Activated naive CD8-positive, alpha-beta T cell treated with anti-CD3 and anti-CD28 coated beads, Interleukin-2, amount 50 U/mL, for 24 hours (primary cell): ENCODE measurements around the gene PI4KA.
"Not testable (repeated sequence)": the region's sequence is repeated elsewhere in the genome, so short reads cannot be mapped to it uniquely, and the experiment has no call there.

Source experiments
- ATAC-seq: fragments of 150-1000 bp; cut with Tn5 transposase; one replicate; pipeline ENCODE4 v1.10.0; 2021
- DNase-seq: peaks from one replicate; pipeline ENCODE4 v3.0.0; 2021
- H3K27ac Mint-ChIP-seq: one replicate; pipeline ENCODE4 v1.8.0; 2021; ENCODE audit warnings: mild to moderate bottlenecking, mixed read lengths
- H3K27me3 Mint-ChIP-seq: one replicate; pipeline ENCODE4 v1.8.0; 2021; ENCODE audit warnings: mixed read lengths
- H3K36me3 Mint-ChIP-seq: one replicate; pipeline ENCODE4 v1.8.0; 2021; ENCODE audit warnings: low read depth, mixed read lengths
- H3K4me1 Mint-ChIP-seq: one replicate; pipeline ENCODE4 v1.8.0; 2021; ENCODE audit warnings: mixed read lengths
- H3K4me3 Mint-ChIP-seq: one replicate; pipeline ENCODE4 v1.8.0; 2021; ENCODE audit warnings: mild to moderate bottlenecking, moderate library complexity, mixed read lengths
- H3K9me3 Mint-ChIP-seq: one replicate; pipeline ENCODE4 v1.8.0; 2021; ENCODE audit warnings: mixed read lengths

The PI4KA gene

DNA sequence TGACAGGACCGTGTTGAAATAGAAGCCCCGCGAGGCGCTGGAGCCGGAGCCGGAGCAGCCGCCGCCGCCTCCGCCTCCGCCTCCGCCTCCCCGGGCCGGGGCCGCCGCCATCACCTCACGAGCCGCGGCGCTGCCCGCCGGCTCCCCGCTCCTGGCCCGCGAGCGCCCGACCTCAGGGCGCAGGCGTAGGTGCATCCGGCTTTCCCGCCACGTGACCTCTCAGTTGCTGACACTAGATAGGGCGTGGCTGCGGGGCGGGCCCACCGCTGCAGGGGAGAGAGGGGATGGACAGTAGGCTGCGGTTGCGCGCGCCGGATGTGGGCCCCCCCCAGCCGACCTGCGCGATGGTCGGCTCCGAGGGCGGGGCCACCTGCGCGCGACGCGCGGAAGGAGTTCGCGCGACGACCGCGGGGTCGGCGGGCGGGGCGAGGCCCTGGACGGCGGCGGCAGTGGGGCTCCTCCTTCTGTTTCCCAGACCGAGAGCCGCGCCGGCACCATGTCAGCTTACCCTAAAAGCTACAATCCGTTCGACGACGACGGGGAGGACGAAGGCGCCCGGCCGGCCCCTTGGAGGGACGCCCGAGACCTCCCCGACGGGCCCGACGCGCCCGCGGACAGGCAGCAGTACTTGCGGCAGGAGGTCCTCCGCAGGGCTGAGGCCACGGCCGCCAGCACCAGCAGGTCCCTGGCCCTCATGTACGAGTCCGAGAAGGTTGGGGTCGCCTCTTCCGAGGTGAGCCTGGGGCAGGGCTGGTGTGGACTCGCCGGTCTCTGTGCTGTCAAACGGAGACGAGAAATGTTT is at the start of gene PI4KA, which contains the start of gene SNAP29:
PI4KA (minus strand) TSS at position 197 of the 802 bp plus-strand sequence; CDS start at position 111, 86 bp downstream.
SNAP29 (plus strand) TSS at position 393 of the 802 bp plus-strand sequence; CDS start at position 497, 104 bp downstream.
- peaks cover 5% of the 10 kb centered on the region for H3K36me3 Mint-ChIP-seq
- no peaks in the 10 kb centered on the region for H3K9me3 Mint-ChIP-seq

DNA sequence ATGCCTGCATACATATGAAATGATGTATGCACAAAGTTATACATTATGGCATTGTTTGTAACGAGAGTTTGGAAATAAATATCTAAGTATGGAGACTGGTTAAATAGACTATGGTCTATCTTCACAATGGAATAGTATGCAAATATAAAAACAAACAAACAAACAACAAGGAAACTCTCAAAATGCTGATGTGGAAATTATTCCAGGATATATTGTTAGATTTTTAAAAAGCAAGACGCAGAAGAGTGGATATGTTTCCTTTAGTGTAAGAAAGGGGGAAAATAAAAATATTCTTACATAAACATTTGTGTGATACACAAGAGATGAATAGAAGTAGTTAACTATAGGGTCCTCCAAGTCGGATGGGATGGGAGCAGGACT is 47.8 kb upstream of the PI4KA start:
- Mint-ChIP-seq H3K4me3 (no peak overlapping the region), H3K27me3 (peaks cover 3% of the 10 kb centered on the region), H3K9me3 (no peaks in the 10 kb centered on the region), H3K36me3 (no peaks in the 10 kb centered on the region), H3K4me1 (peaks cover 4% of the 10 kb centered on the region), H3K27ac (no peak overlapping the region)
- no peak for DNase-seq
- ATAC-seq = no peak

More for the DNA sequence above, at the start of gene PI4KA, which contains the start of gene SNAP29:
- Mint-ChIP-seq H3K4me3 (peak within 1 kb of the TSS; percentile 87), H3K27me3 (no peaks in the 10 kb centered on the region), H3K27ac (peak within 1 kb of the TSS; percentile 72), H3K4me1 (peaks cover 46% of the 10 kb centered on the region)
- ATAC-seq (peak; percentile 96), DNase-seq (peak; percentile 98)

DNA sequence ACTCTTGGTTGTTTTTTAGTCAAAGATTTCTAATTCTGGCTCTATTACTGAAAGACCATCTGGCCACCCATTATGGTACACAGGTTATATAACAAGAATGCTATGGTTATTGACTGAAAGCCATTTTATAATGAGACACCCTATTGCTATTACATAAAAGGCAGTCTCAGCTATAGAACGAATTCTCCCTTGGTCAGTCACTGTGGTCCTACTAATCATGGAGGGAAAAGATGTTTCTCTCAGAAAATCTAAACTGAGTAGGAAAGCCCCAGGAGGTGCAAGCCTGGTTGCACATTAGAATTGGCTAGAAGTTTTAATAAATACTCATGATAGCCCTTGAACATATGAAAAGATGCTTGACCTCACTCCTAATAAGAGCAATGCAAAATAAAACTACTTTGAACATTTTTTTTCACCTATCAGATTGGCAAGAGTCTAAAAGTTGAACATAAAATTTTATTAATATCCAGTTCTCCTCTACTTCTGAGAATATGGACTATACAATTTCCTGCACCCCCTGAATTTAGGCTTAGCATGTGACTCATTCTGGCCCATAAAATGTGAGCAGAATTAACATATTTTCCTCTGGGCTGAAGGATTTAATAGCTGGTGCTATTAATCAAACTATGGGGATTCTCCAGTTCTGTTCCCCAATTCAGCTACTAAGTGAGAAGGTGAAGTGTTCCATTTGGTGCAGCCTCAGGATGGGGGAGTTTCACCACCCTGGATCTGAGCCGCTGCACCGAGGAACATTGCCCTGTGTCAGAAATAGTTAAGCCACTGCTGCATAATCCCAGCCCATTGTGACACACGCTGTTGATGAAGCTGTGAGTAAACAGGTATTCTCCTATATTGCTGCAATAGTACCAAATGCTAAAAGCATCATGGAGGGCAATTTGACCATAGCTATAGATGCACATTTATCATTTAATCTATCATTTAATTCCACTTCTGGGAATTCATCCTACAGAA is 47.1 kb upstream of the PI4KA start:
- peaks cover 4% of the 10 kb centered on the region for H3K4me1 Mint-ChIP-seq
- H3K36me3 Mint-ChIP-seq = no peaks in the 10 kb centered on the region
- ATAC-seq = no peak
- peaks cover 3% of the 10 kb centered on the region for H3K27me3 Mint-ChIP-seq
- no peak for DNase-seq
- H3K9me3 Mint-ChIP-seq = no peaks in the 10 kb centered on the region
- H3K27ac Mint-ChIP-seq = no peak overlapping the region
- H3K4me3 Mint-ChIP-seq = no peak overlapping the region

DNA sequence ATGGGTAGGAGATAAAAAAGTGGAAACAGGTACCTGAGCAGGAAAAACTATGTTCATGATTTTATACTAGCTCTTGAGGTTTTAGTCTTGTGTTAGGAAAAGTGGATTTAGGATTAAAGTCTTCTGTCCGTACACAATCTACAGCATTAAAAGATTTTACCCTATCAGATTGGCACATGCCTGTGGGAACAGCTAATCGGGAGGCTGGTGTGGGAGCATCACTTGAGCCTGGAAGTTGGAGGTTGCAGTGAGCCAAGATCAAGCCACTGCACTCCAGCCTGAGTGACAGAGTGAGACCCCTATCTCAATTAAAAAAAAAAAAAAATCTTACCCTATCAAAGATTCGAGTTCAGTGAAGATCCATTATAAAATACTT is 46.4 kb upstream of the PI4KA start:
- Mint-ChIP-seq H3K9me3 (no peaks in the 10 kb centered on the region), H3K4me1 (peaks cover under 1% of the 10 kb centered on the region), H3K27ac (no peak overlapping the region), H3K36me3 (no peaks in the 10 kb centered on the region), H3K27me3 (peaks cover 3% of the 10 kb centered on the region), H3K4me3 (no peak overlapping the region)
- DNase-seq = no peak
- ATAC-seq = no peak

DNA sequence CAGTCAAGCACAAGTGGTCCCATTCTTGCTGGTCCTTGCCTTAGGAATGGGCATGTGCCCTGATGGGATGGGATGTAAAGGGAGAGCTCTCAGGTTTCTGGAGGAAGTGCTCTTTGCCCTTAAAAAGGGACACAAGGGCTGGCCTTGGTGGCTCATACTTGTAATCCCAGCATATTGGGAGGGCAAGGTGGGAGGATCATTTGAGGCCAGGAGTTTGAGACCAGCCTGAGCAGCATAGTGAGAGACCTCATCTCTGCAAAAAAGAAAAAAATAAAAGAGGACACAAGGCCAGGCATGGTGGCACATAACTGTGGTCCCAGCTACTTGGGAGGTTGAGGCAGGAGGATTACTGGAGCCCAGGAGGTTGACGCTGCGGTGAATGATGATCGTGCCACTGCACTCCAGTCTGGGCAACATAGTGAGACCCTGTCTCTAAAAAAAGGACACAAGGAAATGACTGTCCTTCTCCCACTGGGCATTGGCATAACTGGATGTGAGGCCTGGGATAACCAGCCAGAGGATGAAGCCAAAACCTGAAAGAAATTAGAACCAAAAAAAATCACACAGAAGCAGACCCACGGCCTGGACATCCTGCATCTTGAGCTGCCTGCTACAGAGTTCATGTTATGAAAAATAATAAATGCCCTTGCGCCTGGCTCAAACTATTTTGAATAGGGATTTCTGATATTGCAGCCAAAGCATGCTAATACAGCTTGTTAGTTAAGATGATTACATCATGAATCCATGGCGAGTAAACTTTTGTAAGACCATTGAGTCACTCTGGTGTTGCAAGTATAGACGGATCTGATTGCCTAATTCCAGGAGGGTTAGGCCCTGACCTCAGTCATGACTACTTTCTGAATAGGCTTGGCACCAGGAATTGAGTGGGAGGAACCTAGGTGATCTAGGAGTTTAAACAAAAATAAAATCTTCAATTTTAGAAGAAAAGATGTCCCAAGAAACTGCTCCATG is 45.7 kb upstream of the PI4KA start:
- no peak for ATAC-seq
- Mint-ChIP-seq H3K9me3 (no peaks in the 10 kb centered on the region), H3K36me3 (no peaks in the 10 kb centered on the region), H3K27ac (no peak overlapping the region), H3K27me3 (peaks cover 3% of the 10 kb centered on the region), H3K4me3 (no peak overlapping the region), H3K4me1 (no peaks in the 10 kb centered on the region)
- DNase-seq = no peak

DNA sequence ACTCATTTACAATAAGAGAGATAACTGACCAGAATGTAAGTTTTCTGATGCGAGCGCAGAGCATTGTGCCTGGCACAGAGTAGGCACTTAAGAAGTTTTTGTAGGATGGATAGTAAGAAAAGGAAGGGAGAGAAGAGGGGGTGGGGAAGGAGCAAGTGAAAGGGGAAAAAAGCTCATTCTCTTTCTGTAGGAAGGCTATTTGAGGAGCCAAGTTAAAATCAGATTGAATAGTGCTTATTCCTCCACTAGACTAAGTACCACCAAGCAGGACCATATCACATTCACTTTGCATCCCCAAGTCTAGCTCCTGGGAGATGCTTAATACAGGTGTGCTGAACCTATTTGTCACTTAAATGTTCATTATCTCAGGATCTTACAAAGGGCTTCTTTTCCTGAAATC is 44.5 kb upstream of the PI4KA start:
- ATAC-seq = no peak
- H3K27ac Mint-ChIP-seq = no peak overlapping the region

DNA sequence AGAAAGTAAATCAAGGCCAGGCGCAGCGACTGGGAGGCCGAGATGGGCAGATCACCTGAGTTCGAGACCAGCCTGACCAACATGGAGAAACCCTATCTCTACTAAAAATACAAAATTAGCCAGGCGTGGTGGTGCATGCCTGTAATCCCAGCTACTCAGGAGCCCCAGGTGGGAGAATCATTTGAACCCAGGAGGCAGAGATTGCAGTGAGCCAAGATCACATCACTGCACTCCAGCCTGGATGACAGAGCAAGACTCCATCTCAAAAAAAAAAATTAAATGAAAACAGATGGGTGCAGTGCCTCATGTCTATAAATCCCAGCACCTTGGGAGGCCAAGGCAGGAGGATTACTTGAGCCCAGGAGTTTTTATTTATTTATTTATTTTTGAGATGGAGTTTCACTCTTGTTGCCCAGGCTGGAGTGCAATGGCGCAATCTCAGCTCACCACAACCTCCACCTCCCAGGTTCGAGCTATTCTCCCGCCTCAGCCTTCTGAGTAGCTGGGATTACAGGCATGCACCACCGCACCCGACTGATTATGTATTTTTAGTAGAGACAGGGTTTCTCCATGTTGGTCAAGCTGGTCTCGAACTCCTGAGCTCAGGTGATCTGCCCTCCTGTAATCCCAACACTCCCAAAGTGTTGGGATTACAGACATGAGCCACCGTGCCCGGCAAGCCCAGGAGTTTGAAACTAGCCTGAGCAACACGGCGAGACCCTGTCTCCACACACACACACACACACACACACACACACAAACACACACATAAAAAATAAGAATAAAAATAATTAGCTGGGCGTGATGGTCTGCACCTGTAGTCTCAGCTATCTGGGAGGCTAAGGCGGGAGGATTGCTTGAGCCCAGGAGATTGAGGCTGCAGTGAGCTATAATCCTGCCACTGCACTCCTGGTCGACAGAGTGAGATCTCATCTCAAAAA is 42.8 kb upstream of the PI4KA start:
- H3K36me3 Mint-ChIP-seq, DNase-seq, H3K9me3 Mint-ChIP-seq, ATAC-seq, H3K27ac Mint-ChIP-seq, H3K4me3 Mint-ChIP-seq, H3K27me3 Mint-ChIP-seq, H3K4me1 Mint-ChIP-seq: not testable (repeated sequence)

More for the DNA sequence above, 44.5 kb upstream of the PI4KA start:
- H3K4me1 Mint-ChIP-seq = no peaks in the 10 kb centered on the region
- H3K4me3 Mint-ChIP-seq = no peak overlapping the region
- no peaks in the 10 kb centered on the region for H3K36me3 Mint-ChIP-seq
- H3K9me3 Mint-ChIP-seq = no peaks in the 10 kb centered on the region
- DNase-seq = no peak
- peaks cover 3% of the 10 kb centered on the region for H3K27me3 Mint-ChIP-seq

DNA sequence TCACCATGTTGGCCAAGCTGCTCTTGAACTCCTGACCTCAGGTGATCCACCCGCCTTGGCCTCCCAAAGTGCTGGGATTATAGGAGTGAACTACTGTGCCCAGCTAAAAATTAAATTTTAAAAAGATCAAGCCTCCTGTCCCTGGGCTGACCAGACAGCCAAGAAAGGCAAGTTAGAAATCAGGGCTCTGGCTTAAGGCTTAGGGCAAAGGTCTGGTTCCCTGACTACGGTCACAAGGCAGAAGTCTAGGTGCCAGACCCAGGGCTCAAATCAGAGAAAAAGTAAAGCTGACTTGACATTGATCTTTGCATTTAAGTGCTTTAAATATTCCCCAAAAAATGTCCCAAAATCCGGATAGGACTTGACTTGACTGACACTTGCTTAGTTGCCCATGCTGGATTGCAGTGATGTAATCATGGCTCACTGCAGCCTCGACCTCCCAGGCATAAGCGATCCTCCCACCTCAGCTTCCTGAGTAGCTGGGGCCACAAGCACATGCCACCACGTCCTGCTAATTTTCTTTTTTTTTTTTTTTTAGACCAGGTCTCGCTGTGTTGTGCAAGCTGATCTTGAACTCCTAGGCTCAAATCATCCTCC is 41.3 kb upstream of the PI4KA start:
- Mint-ChIP-seq H3K36me3 (no peaks in the 10 kb centered on the region), H3K4me3 (no peak overlapping the region), H3K4me1 (no peaks in the 10 kb centered on the region), H3K9me3 (no peaks in the 10 kb centered on the region), H3K27me3 (peaks cover 4% of the 10 kb centered on the region), H3K27ac (no peak overlapping the region)
- DNase-seq (no peak), ATAC-seq (no peak)

DNA sequence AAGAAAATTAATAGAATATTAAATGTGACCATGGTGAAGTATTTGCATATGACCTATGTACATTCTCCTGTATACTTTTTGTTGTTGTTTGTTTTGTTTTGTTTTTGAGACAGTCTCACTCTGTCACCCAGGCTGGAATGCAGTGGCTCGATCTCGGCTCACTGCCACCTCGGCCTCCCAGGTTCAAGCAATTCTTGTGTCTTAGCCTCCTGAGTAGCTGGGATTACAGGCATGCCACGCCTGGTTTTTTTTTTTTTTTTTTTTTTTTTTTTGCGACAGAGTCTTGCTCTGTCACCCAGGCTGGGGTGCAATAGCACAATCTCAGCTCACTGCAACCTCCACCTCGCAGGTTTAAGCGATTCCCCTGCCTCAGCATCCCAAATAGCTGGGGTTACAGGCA is 39.1 kb upstream of the PI4KA start:
- H3K4me3 Mint-ChIP-seq, H3K9me3 Mint-ChIP-seq, H3K27me3 Mint-ChIP-seq, H3K27ac Mint-ChIP-seq, H3K4me1 Mint-ChIP-seq, DNase-seq, H3K36me3 Mint-ChIP-seq, ATAC-seq: not testable (repeated sequence)

DNA sequence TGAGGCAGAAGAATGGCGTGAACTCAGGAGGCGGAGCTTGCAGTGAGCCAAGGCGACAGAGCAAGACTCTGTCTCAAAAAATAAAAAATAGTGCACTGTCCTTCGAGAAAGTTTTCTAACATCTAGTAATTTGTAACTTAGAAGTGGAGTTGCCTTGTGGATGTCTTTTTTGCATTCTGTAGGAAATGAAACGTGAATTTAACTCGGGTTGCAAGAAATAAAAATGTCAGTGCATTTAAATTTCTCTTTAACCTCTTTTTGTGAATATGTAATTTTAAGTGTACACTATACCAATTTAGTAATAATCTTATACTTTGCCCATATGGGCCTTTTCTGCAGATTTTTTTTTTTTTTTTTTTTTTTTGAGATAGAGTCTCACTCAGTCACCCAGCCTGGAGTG is 32.4 kb upstream of the PI4KA start:
- Mint-ChIP-seq H3K4me3 (no peak overlapping the region), H3K27me3 (peaks cover 4% of the 10 kb centered on the region), H3K27ac (no peak overlapping the region), H3K4me1 (no peaks in the 10 kb centered on the region), H3K36me3 (peaks cover 14% of the 10 kb centered on the region), H3K9me3 (no peaks in the 10 kb centered on the region)
- ATAC-seq (no peak), DNase-seq (no peak)

DNA sequence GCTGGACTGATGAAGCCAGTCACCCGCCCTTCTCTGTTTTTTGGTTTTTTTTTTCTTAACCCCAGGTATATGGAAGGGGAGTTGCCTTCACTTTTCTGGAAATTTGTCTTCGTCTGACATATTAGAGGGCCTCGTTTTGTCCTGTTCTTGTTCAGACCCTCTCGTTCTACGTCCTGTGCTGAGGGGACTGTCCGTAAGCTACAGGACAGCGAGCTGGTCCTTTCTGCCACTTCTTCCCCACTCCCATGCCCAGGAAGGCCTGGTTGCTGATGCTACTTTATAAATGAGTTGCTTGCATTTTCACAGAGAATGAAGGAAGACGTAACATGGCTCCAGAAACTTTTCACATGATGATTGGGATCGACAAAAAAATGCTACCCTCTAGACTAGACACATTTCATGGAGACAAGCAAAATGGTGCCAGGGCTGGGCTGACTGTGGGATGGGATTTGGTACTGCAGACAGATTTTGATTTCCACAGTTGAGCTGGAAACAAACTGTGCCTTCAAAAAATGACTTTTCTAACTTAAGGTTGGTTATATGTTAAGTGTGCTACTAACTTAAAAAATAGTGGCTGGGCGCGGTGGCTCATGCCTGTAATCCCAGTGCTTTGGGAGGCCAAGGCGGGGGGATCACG is 31.4 kb upstream of the PI4KA start:
- H3K27me3 Mint-ChIP-seq = no peaks in the 10 kb centered on the region
- H3K4me1 Mint-ChIP-seq = peaks cover 2% of the 10 kb centered on the region
- no peak for DNase-seq
- H3K27ac Mint-ChIP-seq = no peak overlapping the region
- no peaks in the 10 kb centered on the region for H3K9me3 Mint-ChIP-seq
- H3K36me3 Mint-ChIP-seq = peaks cover 16% of the 10 kb centered on the region
- no peak overlapping the region for H3K4me3 Mint-ChIP-seq
- no peak for ATAC-seq

DNA sequence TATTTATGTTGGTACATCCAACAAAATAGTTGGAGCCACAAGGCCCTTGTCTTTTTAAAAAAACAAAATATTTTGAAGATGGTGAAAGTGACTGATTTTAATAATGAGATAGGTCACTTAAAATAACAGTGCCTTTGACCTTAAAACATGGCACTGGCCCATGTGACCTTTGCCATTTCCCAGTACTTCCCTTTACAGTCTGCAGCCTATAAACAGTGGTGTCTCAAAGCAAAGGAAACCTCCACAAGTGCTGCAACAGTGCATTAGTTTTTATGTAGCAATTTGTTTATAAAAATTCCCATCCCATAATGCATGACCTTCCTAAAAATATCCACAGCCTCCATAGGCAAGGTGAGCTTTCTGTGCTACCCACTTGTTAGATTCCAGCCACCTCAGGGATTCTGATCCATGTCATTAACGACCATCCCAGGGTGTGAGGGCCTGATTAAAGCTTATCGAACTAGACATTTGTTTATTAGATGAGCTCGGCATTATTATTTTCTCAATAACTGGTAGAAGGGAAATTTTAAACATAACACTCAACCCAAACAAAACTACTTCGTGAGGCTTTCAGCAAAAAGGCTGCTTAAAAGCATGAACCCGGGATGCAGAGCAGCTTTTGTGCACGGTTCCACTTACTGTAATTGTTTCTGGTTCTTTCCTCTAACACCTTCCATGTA is 30.6 kb upstream of the PI4KA start:
- Mint-ChIP-seq H3K4me1 (peaks cover 2% of the 10 kb centered on the region), H3K27me3 (no peaks in the 10 kb centered on the region), H3K9me3 (no peaks in the 10 kb centered on the region), H3K36me3 (peaks cover 20% of the 10 kb centered on the region), H3K27ac (no peak overlapping the region), H3K4me3 (no peak overlapping the region)
- DNase-seq (no peak), ATAC-seq (no peak)
